H1 (cell line): Measurements from ENCODE around the gene NT5C1B.

Experiments
- EZH2 ChIP-seq: fragments of 200-600 bp; sonication (generic); IDR thresholded peaks from 2 replicates; pipeline ENCODE4 v1.7.1; 2012; ENCODE audit warnings: low read depth, mild to moderate bottlenecking, moderate library complexity, low read length, inconsistent platforms; ENCODE audit not compliant: severe bottlenecking
- JUND ChIP-seq: IDR thresholded peaks from 2 replicates; pipeline ENCODE4 v1.6.1; 2011; ENCODE audit warnings: mild to moderate bottlenecking, improper control_type of control experiment, low read length
- TF ChIP-seq, protein P1 (sequence below), 3 experiments: IDR thresholded peaks; 1 replicate in 2 of 3; 2 replicates in 1 of 3; pipeline versions ENCODE4 v1.5.1 to v1.6.1; 2011; ENCODE audit warnings: low read length in 3 of 3, mild to moderate bottlenecking in 3 of 3, inconsistent platforms in 2 of 3, low read depth in 1 of 3, moderate library complexity in 1 of 3; ENCODE audit not compliant: insufficient read depth in 1 of 3; ENCODE audit errors: control extremely low read depth in 1 of 3

DNA sequence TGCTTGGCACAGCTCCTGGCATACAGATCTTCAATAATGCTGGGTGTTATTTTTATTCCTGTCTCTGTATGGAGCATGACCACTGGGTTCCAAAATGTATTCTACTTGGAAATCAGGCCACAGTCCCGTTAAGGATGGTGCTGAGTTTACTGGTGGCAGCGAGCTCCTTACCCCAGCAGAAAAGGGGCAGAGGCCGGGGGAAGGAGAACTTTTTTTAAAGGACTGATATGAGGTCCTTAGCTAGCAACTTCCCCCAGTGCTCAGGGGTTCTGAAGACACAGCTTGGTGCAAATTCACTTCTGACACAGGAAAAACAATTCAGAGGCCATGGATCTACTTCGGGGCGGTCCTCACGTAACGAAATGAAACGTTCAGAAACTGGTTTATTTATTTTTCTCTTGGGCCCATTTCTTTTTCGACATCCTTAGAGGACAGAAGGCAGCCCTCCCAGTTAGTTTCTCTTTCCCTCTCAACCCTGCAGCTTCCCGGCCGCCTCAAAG is 29.8 kb downstream of the NT5C1B start:
- TF ChIP-seq EZH2 (no peak), JUND (no peak)
- TF ChIP-seq, protein P1, sequence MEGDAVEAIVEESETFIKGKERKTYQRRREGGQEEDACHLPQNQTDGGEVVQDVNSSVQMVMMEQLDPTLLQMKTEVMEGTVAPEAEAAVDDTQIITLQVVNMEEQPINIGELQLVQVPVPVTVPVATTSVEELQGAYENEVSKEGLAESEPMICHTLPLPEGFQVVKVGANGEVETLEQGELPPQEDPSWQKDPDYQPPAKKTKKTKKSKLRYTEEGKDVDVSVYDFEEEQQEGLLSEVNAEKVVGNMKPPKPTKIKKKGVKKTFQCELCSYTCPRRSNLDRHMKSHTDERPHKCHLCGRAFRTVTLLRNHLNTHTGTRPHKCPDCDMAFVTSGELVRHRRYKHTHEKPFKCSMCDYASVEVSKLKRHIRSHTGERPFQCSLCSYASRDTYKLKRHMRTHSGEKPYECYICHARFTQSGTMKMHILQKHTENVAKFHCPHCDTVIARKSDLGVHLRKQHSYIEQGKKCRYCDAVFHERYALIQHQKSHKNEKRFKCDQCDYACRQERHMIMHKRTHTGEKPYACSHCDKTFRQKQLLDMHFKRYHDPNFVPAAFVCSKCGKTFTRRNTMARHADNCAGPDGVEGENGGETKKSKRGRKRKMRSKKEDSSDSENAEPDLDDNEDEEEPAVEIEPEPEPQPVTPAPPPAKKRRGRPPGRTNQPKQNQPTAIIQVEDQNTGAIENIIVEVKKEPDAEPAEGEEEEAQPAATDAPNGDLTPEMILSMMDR (IDR thresholded peaks at IDR 0.05; ENCODE audit: control extremely low read depth in 1 of 3, insufficient read depth in 1 of 3, low read depth in 1 of 3, low read length in 3 of 3), result no peak
